B cell (primary cell): Measurements from ENCODE around the gene CYP2W1.
"Not testable (repeated sequence)": the region's sequence is repeated elsewhere in the genome, so short reads cannot be mapped to it uniquely, and the experiment has no call there.

ENCODE experiments used
- CTCF ChIP-seq: fragments of 200-600 bp; IDR thresholded peaks from one replicate; pipeline ENCODE4 v1.8.0; 2022; ENCODE audit warnings: antibody characterized with exemption, mild to moderate bottlenecking
- EZH2 ChIP-seq: IDR thresholded peaks from 2 replicates; pipeline ENCODE4 v1.6.1; 2012; ENCODE audit warnings: borderline replicate concordance, low read depth, mild to moderate bottlenecking, moderate library complexity, low read length; ENCODE audit not compliant: insufficient read depth, poor library complexity, severe bottlenecking

- TF ChIP-seq CTCF, EZH2: not testable (repeated sequence)
Observed at GRCh38 chr7:943793-944192, 39.2 kb upstream of the CYP2W1 start.
